ENCODE measurements around the gene HSPA2.

DNA sequence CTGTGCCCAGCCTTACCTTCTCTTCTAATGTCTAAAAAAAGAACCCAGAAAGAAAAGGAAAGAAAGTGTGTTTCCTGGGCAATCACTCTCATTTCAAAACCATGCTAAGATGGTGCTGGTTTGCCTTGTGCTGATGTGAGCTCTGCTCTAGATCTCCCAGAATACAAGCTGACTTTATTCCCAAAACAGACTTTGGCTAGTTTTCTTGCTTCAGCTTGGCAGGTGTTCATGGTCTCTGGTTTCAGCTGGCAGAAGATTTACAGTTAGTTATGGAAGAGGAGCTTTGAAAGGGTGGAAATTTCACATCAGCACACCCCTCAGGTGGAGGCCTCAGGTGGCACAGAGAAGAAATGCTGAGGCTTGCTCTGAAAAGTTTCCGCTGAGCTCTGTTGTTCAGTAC, 43.6 kb downstream of the HSPA2 start:
- TF ChIP-seq, protein P1, sequence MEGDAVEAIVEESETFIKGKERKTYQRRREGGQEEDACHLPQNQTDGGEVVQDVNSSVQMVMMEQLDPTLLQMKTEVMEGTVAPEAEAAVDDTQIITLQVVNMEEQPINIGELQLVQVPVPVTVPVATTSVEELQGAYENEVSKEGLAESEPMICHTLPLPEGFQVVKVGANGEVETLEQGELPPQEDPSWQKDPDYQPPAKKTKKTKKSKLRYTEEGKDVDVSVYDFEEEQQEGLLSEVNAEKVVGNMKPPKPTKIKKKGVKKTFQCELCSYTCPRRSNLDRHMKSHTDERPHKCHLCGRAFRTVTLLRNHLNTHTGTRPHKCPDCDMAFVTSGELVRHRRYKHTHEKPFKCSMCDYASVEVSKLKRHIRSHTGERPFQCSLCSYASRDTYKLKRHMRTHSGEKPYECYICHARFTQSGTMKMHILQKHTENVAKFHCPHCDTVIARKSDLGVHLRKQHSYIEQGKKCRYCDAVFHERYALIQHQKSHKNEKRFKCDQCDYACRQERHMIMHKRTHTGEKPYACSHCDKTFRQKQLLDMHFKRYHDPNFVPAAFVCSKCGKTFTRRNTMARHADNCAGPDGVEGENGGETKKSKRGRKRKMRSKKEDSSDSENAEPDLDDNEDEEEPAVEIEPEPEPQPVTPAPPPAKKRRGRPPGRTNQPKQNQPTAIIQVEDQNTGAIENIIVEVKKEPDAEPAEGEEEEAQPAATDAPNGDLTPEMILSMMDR (IDR thresholded peaks at IDR 0.05) = no peak
- TF ChIP-seq POLR2A (IDR thresholded peaks at IDR 0.05) (no peak), POLR2AphosphoS5 (IDR thresholded peaks at IDR 0.05) (no peak)

Data from prostate gland (tissue), 2 donors.